Measurements from ENCODE around the gene ARHGAP40. TPM values are rescaled to one million over a fixed set of nuclear protein-coding genes. Genes with fewer than 3 reads are reported as not detected.

ARHGAP40 gene
- total and polyA plus RNA-seq, 9 of the 15 experiments (the other 6 are each of a cell fraction or from before 2014, with no cell fraction given) = not detected

GRCh38 chr20:38673725-38674091 is 72.1 kb downstream of the ARHGAP40 start (continued):
- TF ChIP-seq ETV6 (IDR thresholded peaks at IDR 0.05; ENCODE audit: borderline replicate concordance in 1 of 2, low read depth in 2 of 2, low read length in 1 of 2) (no peak), ETV6 (CRISPR knock-in tag; IDR thresholded peaks at IDR 0.05; ENCODE audit: borderline replicate concordance) (no peak), PHF8 (IDR thresholded peaks at IDR 0.05; ENCODE audit: borderline replicate concordance, low read length) (no peak), CREM (IDR thresholded peaks at IDR 0.05; ENCODE audit: low read depth) (no peak), TBL1XR1 (IDR thresholded peaks at IDR 0.05; ENCODE audit: low read length in 2 of 2) (no peak), PRDM10 (IDR thresholded peaks at IDR 0.05; ENCODE audit: partially characterized antibody) (peak; percentile 73), REST (IDR thresholded peaks at IDR 0.05; ENCODE audit: borderline replicate concordance) (no peak), REST (CRISPR knock-in tag; IDR thresholded peaks at IDR 0.05; ENCODE audit: low read depth) (no peak), NFIX (CRISPR knock-in tag; IDR thresholded peaks at IDR 0.05; ENCODE audit: low read depth) (no peak)

Data from K562 (cell line).